Neural progenitor cell (in vitro differentiated cells): Measurements from ENCODE around the gene BPIFB6. TPM values are rescaled to one million over a fixed set of nuclear protein-coding genes. Genes with fewer than 3 reads are reported as not detected.

Experiments
- DNase-seq: peaks from one replicate; pipeline ENCODE4 v3.0.0-alpha.2; 2016; ENCODE audit warnings: low spot score
- H2AFZ ChIP-seq: fragments of 200-600 bp; sonication (generic); replicated peaks from 2 replicates; pipeline ENCODE4 v1.6.1; 2016; ENCODE audit warnings: antibody characterized with exemption
- H3F3A ChIP-seq: fragments of 200-600 bp; sonication (generic); 2 replicates; pipeline ENCODE4 v1.6.1; 2016; ENCODE audit warnings: antibody characterized with exemption, low read depth
- H3K27ac ChIP-seq: fragments of 200-600 bp; sonication (generic); 2 replicates; pipeline ENCODE4 v1.5.1; 2016; ENCODE audit warnings: mild to moderate bottlenecking
- H3K27me3 ChIP-seq: fragments of 200-600 bp; sonication (generic); 2 replicates; pipeline ENCODE4 v1.6.1; 2016; ENCODE audit warnings: mild to moderate bottlenecking, moderate library complexity
- H3K36me3 ChIP-seq: fragments of 200-600 bp; sonication (generic); 2 replicates; pipeline ENCODE4 v1.5.1; 2016
- H3K4me1 ChIP-seq: fragments of 200-600 bp; sonication (generic); 2 replicates; pipeline ENCODE4 v1.6.1; 2016; ENCODE audit warnings: mixed run types
- H3K4me2 ChIP-seq: fragments of 200-600 bp; sonication (generic); 2 replicates; pipeline ENCODE4 v1.6.1; 2016
- H3K4me3 ChIP-seq: fragments of 200-600 bp; sonication (generic); 2 replicates; pipeline ENCODE4 v1.5.1; 2016
- H3K79me2 ChIP-seq: fragments of 200-600 bp; sonication (generic); 2 replicates; pipeline ENCODE4 v1.6.1; 2016; ENCODE audit warnings: low read depth
- H3K9ac ChIP-seq: fragments of 200-600 bp; sonication (generic); 2 replicates; pipeline ENCODE4 v1.6.1; 2016
- H3K9me3 ChIP-seq: fragments of 200-600 bp; sonication (generic); 2 replicates; pipeline ENCODE4 v1.5.1; 2016; ENCODE audit warnings: low read depth
- H4K20me1 ChIP-seq: fragments of 200-600 bp; sonication (generic); 2 replicates; pipeline ENCODE4 v1.6.1; 2016; ENCODE audit warnings: low read depth
- H3K27ac Mint-ChIP-seq: 3 replicates; pipeline ENCODE4 v1.8.0; 2021; ENCODE audit warnings: mixed read lengths
- H3K27me3 Mint-ChIP-seq: 2 replicates; pipeline ENCODE4 v1.8.0; 2022; ENCODE audit warnings: low read depth, mild to moderate bottlenecking, inconsistent platforms, moderate library complexity, mixed read lengths; ENCODE audit not compliant: insufficient read depth
- H3K36me3 Mint-ChIP-seq: 3 replicates; pipeline ENCODE4 v1.8.0; 2021; ENCODE audit warnings: mixed read lengths
- H3K4me1 Mint-ChIP-seq: 3 replicates; pipeline ENCODE4 v1.8.0; 2021; ENCODE audit warnings: mixed read lengths
- H3K4me3 Mint-ChIP-seq: 3 replicates; pipeline ENCODE4 v1.8.0; 2021; ENCODE audit warnings: mild to moderate bottlenecking, moderate library complexity, mixed read lengths
- H3K9me3 Mint-ChIP-seq: 3 replicates; pipeline ENCODE4 v1.8.0; 2020; ENCODE audit warnings: mixed read lengths
- CTCF ChIP-seq: fragments of 200-600 bp; sonication (generic); IDR thresholded peaks from 2 replicates; pipeline ENCODE4 v1.5.1; 2017; ENCODE audit warnings: antibody characterized with exemption, mild to moderate bottlenecking
- EZH2 ChIP-seq: fragments of 200-600 bp; sonication (generic); IDR thresholded peaks from 2 replicates; pipeline ENCODE4 v1.6.1; 2017; ENCODE audit warnings: antibody characterized with exemption, mild to moderate bottlenecking, moderate library complexity
- EZH2phosphoT487 ChIP-seq: fragments of 200-600 bp; sonication (generic); IDR thresholded peaks from 2 replicates; pipeline ENCODE4 v1.6.1; 2017; ENCODE audit warnings: antibody characterized with exemption
- total RNA-seq: library from RNA; depleted of rRNA; stranded (reverse); fragments of >200 nt; gene quantifications from 2 replicates; pipeline ENCODE4 v1.2.3, GENCODE V29; 2015; ENCODE audit warnings: low replicate concordance

Gene BPIFB6
- total RNA-seq, 1 donor from 2014 or later: not detected

GRCh38 chr20:32986331-32986966 is 45.0 kb upstream of the BPIFB6 start:
- Histone ChIP-seq H3K79me2 (no peaks in the 10 kb centered on the region), H3K4me1 (no peaks in the 10 kb centered on the region), H3K4me3 (no peak overlapping the region), H3F3A (no peaks in the 10 kb centered on the region), H2AFZ (no peak overlapping the region), H3K27ac (no peak overlapping the region), H3K9ac (no peak overlapping the region), H3K27me3 (no peaks in the 10 kb centered on the region), H3K9me3 (no peaks in the 10 kb centered on the region), H4K20me1 (no peaks in the 10 kb centered on the region), H3K4me2 (no peak overlapping the region), H3K36me3 (no peaks in the 10 kb centered on the region)
- no peaks in the 10 kb centered on the region for H3K9me3 Mint-ChIP-seq
- peak overlapping the region; percentile 33 for H3K4me3 Mint-ChIP-seq
- peaks cover 13% of the 10 kb centered on the region for H3K27me3 Mint-ChIP-seq
- no peak for DNase-seq
- H3K4me1 Mint-ChIP-seq: peaks cover 3% of the 10 kb centered on the region
- H3K36me3 Mint-ChIP-seq: no peaks in the 10 kb centered on the region
- H3K27ac Mint-ChIP-seq: peak overlapping the region; percentile 34
- TF ChIP-seq CTCF: no peak
- no peak for TF ChIP-seq EZH2phosphoT487
- no peak for TF ChIP-seq EZH2

GRCh38 chr20:32987044-32987825 is 44.2 kb upstream of the BPIFB6 start:
- H3K36me3 Mint-ChIP-seq: no peaks in the 10 kb centered on the region
- Histone ChIP-seq H4K20me1 (no peaks in the 10 kb centered on the region), H3K79me2 (no peaks in the 10 kb centered on the region), H3K4me2 (no peak overlapping the region), H3K27ac (no peak overlapping the region), H2AFZ (no peak overlapping the region), H3F3A (no peaks in the 10 kb centered on the region), H3K4me1 (no peaks in the 10 kb centered on the region), H3K4me3 (no peak overlapping the region), H3K36me3 (no peaks in the 10 kb centered on the region), H3K9me3 (no peaks in the 10 kb centered on the region), H3K9ac (no peak overlapping the region), H3K27me3 (no peaks in the 10 kb centered on the region)
- H3K4me1 Mint-ChIP-seq: peaks cover 3% of the 10 kb centered on the region
- no peak for DNase-seq
- TF ChIP-seq CTCF (no peak), EZH2 (no peak), EZH2phosphoT487 (no peak)
- no peak overlapping the region for H3K4me3 Mint-ChIP-seq
- peaks cover 13% of the 10 kb centered on the region for H3K27me3 Mint-ChIP-seq
- H3K9me3 Mint-ChIP-seq: no peaks in the 10 kb centered on the region
- H3K27ac Mint-ChIP-seq: no peak overlapping the region

- Histone ChIP-seq H3F3A (no peaks in the 10 kb centered on the region), H3K79me2 (no peaks in the 10 kb centered on the region), H3K27me3 (no peaks in the 10 kb centered on the region), H3K4me1 (no peaks in the 10 kb centered on the region), H4K20me1 (no peaks in the 10 kb centered on the region), H3K4me2 (no peak overlapping the region), H2AFZ (no peak overlapping the region), H3K36me3 (no peaks in the 10 kb centered on the region), H3K4me3 (no peak overlapping the region), H3K9me3 (no peaks in the 10 kb centered on the region), H3K9ac (no peak overlapping the region), H3K27ac (no peak overlapping the region)
- Mint-ChIP-seq H3K9me3 (no peaks in the 10 kb centered on the region), H3K4me3 (no peak overlapping the region), H3K27me3 (peaks cover 13% of the 10 kb centered on the region), H3K27ac (no peak overlapping the region), H3K36me3 (no peaks in the 10 kb centered on the region), H3K4me1 (peaks cover 3% of the 10 kb centered on the region)
- TF ChIP-seq EZH2: no peak
- no peak for TF ChIP-seq EZH2phosphoT487
- TF ChIP-seq CTCF: no peak
- DNase-seq: no peak
Measured at GRCh38 chr20:32988008-32988407, 43.4 kb upstream of the BPIFB6 start.
